Spinal cord (tissue), 10 donors: Measurements from ENCODE around the gene DCP1B. TPM values are rescaled to one million over a fixed set of nuclear protein-coding genes. Genes with fewer than 3 reads are reported as not detected.

Experiments used
- DNase-seq, 6 donors: peaks; one replicate each; pipeline versions ENCODE4 v3.0.0 to v3.0.0-alpha.2; 2013 to 2015; ENCODE audit warnings: low spot score in 6 of 6, low read depth in 4 of 6
- H3K27ac ChIP-seq: one replicate; pipeline ENCODE4 v1.5.1; 2013; ENCODE audit warnings: low read depth, low read length, control low read depth
- H3K27me3 ChIP-seq: one replicate; pipeline ENCODE4 v1.6.1; 2013; ENCODE audit warnings: low read length; ENCODE audit not compliant: control insufficient read depth, insufficient read depth
- H3K36me3 ChIP-seq: one replicate; pipeline ENCODE4 v1.6.1; 2013; ENCODE audit warnings: low read length; ENCODE audit not compliant: control insufficient read depth, insufficient read depth
- H3K4me1 ChIP-seq: one replicate; pipeline ENCODE4 v1.6.1; 2013; ENCODE audit warnings: low read length; ENCODE audit not compliant: control insufficient read depth, insufficient read depth
- H3K4me3 ChIP-seq: one replicate; pipeline ENCODE4 v1.5.1; 2013; ENCODE audit warnings: low read depth, low read length, control low read depth
- H3K9me3 ChIP-seq: one replicate; pipeline ENCODE4 v1.6.1; 2013; ENCODE audit warnings: low read length; ENCODE audit not compliant: control insufficient read depth, insufficient read depth
- WGBS: methylation state at CpG from one replicate; pipeline ENCODE4 v1.1.5; 2013; ENCODE audit warnings: missing lambda C conversion rate; ENCODE audit not compliant: insufficient coverage; 5-methylcytosine and 5-hydroxymethylcytosine counted together
- polyA plus RNA-seq, 2 donors: library from polyadenylated mRNA; unstranded; fragments of 120-200 nt; gene quantifications; one replicate each; pipeline ENCODE4 v1.2.1, GENCODE V29; 2013; ENCODE audit not compliant: insufficient read length in 2 of 2
- total RNA-seq, 2 donors: library from RNA; depleted of rRNA in 1 of 2; stranded (reverse); fragments of 120-200 nt in 1 of 2; fragments of >200 nt in 1 of 2; gene quantifications; one replicate each; pipeline versions ENCODE4 v1.2.3 to v1.2.4, GENCODE V29; 2013 to 2014
- donor health status: healthy.

DCP1B gene
- total and polyA plus RNA-seq, 4 donors, result 11.7 to 16.7 (median 15.2) TPM

GRCh38 chr12:2003676-2004112, 563 bp downstream of the DCP1B start:
- H3K27ac ChIP-seq, result peak overlapping the region; percentile 98
- peak in 1 of 6 donors; percentile 30 for DNase-seq
- no peaks in the 10 kb centered on the region for H3K9me3 ChIP-seq
- no peaks in the 10 kb centered on the region for H3K4me1 ChIP-seq
- H3K27me3 ChIP-seq, result no peaks in the 10 kb centered on the region
- H3K36me3 ChIP-seq, result no peaks in the 10 kb centered on the region
- 0% methylated on average over 13 of the region's 13 CpGs for WGBS
- peak overlapping the region; percentile 99 for H3K4me3 ChIP-seq

DNA sequence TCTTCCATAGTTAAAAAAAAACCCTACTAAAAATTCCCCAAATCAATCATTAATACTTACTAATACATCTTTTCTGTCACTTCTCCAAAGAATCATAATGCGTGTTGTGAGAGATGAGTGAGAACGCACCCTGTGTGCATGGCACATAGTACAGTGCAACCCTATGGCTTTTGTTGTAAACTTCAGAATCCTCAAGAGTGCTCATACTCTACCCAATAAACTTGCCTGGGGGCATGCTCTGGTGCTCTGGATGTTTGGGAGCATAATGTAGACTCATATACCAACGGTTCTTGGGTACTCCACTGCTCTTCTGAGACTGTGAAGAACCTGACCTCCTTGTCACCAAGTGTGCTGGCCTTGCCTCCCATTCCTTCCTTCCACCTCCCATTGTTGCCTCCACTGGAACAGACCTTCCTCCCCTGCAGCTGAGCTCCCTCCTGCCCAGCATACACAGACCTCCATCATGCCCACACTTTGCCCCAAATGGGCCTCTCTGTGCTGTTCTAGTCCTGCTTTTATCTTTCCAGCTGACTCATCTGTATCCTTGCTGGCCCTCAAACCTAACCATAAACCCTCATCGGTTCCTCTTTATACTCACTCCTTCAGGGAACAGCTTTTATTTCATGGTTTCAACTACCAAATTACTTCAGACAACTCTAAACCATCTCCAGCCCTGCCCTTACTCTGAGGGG, 8.9 kb downstream of the DCP1B start:
- no peak for DNase-seq
- Histone ChIP-seq H3K9me3 (no peaks in the 10 kb centered on the region), H3K36me3 (peaks cover 9% of the 10 kb centered on the region), H3K4me3 (no peak overlapping the region), H3K4me1 (no peaks in the 10 kb centered on the region), H3K27ac (no peak overlapping the region), H3K27me3 (no peaks in the 10 kb centered on the region)
- WGBS, result 91% methylated on average over 4 of the region's 4 CpGs

DNA sequence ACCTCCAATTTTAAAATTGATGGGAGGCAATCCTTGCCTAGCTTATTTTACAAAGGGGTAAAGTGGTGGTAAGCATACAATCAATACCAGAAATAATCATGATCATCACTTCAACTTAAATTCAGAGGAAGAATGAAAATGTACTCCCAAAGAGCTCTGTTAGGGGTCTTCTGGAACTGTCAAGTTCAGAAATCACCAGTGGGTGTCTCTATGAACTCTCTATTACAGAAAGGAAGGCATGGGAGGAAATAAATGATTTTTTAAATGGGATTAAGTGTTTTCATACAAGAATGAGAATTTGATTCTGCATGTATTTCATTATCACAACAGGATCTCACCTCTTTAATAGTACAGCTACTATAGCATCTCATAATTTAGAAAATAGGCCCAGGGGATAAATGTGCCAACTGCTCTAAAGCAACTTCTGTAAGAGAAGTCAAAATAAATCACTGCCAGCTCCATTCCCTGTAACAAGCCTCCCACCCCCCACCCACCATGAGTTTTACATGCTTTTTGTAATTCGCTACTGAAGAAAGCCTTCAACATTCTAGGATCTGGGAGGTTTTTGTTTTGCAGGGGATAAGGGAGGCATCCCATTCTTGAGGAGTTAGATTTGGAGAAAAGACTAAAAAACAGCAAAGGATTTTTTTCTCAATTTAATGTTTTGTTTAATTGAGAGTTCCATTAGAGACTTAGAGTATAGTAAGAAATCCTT, 9.7 kb downstream of the DCP1B start:
- WGBS, result no CpG with 5 or more reads among the region's 1 CpG
- Histone ChIP-seq H3K4me3 (no peak overlapping the region), H3K27ac (no peak overlapping the region), H3K27me3 (no peaks in the 10 kb centered on the region), H3K36me3 (peaks cover 9% of the 10 kb centered on the region), H3K4me1 (no peaks in the 10 kb centered on the region), H3K9me3 (no peaks in the 10 kb centered on the region)
- DNase-seq, result peak in 1 of 6 donors; percentile 72

DNA sequence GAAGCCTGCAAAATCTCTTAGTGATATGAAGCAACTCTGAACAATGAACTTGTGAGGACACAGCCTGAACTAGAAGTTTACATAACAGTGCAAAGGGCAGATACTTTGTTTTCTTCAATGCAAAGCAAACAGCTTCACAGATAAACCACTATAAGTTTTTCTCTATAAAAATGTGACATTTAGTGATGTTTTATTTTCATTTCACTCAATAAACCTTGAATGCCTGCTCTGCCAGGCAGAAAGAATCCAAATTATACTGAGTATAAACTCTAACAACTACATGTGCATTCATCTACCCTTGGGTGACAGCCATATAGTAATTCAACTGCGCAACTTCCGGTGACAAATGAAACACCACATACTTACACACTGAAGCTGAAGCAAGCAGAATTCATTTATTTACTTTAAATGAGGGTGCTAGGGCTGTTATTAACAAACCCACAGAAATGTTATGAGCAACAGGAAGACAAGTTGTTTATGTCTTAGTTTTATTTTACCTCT, 10.3 kb downstream of the DCP1B start:
- WGBS, result no CpG with 5 or more reads among the region's 2 CpGs
- Histone ChIP-seq H3K4me1 (no peaks in the 10 kb centered on the region), H3K9me3 (no peaks in the 10 kb centered on the region), H3K36me3 (peaks cover 14% of the 10 kb centered on the region), H3K27ac (no peak overlapping the region), H3K27me3 (no peaks in the 10 kb centered on the region), H3K4me3 (no peak overlapping the region)
- DNase-seq, result peak in 1 of 6 donors; percentile 28

DNA sequence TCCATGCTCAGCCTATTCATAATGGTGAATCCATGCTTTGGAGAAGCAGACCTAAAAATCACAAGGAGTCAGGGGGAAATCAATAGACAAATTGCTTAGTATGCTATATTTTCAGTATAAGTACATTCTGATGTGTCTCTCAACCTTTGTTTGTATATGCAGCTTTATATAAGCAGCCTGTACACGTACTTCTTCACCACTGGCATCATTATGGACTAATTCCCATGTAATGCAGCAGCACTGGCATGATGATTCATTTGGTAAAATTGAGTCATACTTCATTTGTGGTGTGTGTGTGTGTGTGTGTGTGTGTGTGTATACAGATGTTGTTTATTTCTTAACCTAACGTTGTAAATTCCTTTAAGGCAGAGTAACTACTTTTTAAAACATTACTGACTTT, 10.9 kb downstream of the DCP1B start:
- no peak overlapping the region for H3K4me3 ChIP-seq
- no peaks in the 10 kb centered on the region for H3K9me3 ChIP-seq
- no CpG with 5 or more reads among the region's 2 CpGs for WGBS
- no peaks in the 10 kb centered on the region for H3K27me3 ChIP-seq
- no peaks in the 10 kb centered on the region for H3K4me1 ChIP-seq
- H3K27ac ChIP-seq, result no peak overlapping the region
- H3K36me3 ChIP-seq, result peaks cover 15% of the 10 kb centered on the region
- DNase-seq, result no peak

GRCh38 chr12:1992732-1993131, 11.5 kb downstream of the DCP1B start:
- 94% methylated on average over 2 of the region's 3 CpGs for WGBS
- DNase-seq, result no peak
- Histone ChIP-seq H3K36me3 (peaks cover 15% of the 10 kb centered on the region), H3K9me3 (no peaks in the 10 kb centered on the region), H3K27ac (no peak overlapping the region), H3K4me3 (no peak overlapping the region), H3K27me3 (no peaks in the 10 kb centered on the region), H3K4me1 (no peaks in the 10 kb centered on the region)

GRCh38 chr12:1989111-1989510, 15.1 kb downstream of the DCP1B start:
- no peak overlapping the region for H3K4me3 ChIP-seq
- H3K4me1 ChIP-seq, result no peaks in the 10 kb centered on the region
- peaks cover 9% of the 10 kb centered on the region for H3K9me3 ChIP-seq
- H3K36me3 ChIP-seq, result peaks cover 11% of the 10 kb centered on the region
- 100% methylated on average over 2 of the region's 4 CpGs for WGBS
- H3K27ac ChIP-seq, result no peak overlapping the region
- H3K27me3 ChIP-seq, result no peaks in the 10 kb centered on the region
- no peak for DNase-seq

DNA sequence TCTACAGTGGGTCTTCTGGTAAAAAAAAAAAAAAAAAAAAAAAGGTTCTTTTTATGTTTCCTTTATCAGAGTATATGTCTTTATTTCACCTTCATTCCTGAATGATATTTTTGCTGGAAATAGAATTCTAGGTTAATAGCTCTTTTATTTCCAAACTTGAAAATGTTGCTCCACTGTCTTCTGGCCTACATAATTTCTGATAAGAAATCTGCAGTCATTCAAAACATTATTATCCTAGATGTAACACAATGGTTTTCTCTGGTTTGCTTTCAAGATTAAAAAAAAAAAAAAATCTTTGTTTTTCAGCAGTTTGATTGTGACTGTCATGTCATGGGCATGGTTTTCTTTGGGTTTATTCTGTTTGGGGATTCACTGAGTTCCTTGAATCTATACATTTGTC, 19.5 kb downstream of the DCP1B start:
- no peak for DNase-seq
- Histone ChIP-seq H3K36me3 (peaks cover 11% of the 10 kb centered on the region), H3K4me3 (no peak overlapping the region), H3K27ac (no peak overlapping the region), H3K9me3 (peaks cover 9% of the 10 kb centered on the region), H3K4me1 (no peaks in the 10 kb centered on the region), H3K27me3 (no peaks in the 10 kb centered on the region)

GRCh38 chr12:1980282-1980681, 24.0 kb downstream of the DCP1B start:
- Histone ChIP-seq H3K4me1 (no peaks in the 10 kb centered on the region), H3K27me3 (no peaks in the 10 kb centered on the region), H3K4me3 (no peak overlapping the region), H3K36me3 (peaks cover 2% of the 10 kb centered on the region), H3K9me3 (peaks cover 6% of the 10 kb centered on the region), H3K27ac (no peak overlapping the region)
- no peak for DNase-seq
- WGBS, result no CpG with 5 or more reads among the region's 2 CpGs
